IMR-90 (cell line): ENCODE measurements around the gene PAFAH2. TPM values are rescaled to one million over a fixed set of nuclear protein-coding genes. Genes with fewer than 3 reads are reported as not detected.

Experiments
- ATAC-seq: fragments of 200-7000 bp; cut with Tn5 transposase; 2 replicates; pipeline ENCODE4 v1.9.1; 2020; ENCODE audit warnings: low read depth, mild to moderate bottlenecking, moderate library complexity
- BruUV-seq: library from RNA; stranded (reverse); fragments of 400-500 nt; replicated peaks from 2 replicates; lab custom pipeline; 2021; lab: Mats Ljungman, UMichigan
- CTCF ChIA-PET: fragments of 300-600 bp; formaldehyde crosslinking; extraction: SDS; loops from one replicate; lab custom pipeline; 2021; ENCODE audit warnings: antibody characterized with exemption; lab: Yijun Ruan, JAX
- POLR2A ChIA-PET: fragments of 300-600 bp; sonication (Branson Sonifier 250); formaldehyde crosslinking; loops from one replicate; lab custom pipeline; 2022; ENCODE audit warnings: antibody characterized with exemption; ENCODE audit not compliant: unreplicated experiment; lab: Charles Lee
- DNase-seq: peaks from one replicate; pipeline ENCODE4 v3.0.0; 2013
- H2AFZ ChIP-seq: replicated peaks from 2 replicates; pipeline ENCODE3; 2013; ENCODE audit warnings: low read length, mild to moderate bottlenecking; ENCODE audit not compliant: poor library complexity
- H2AK5ac ChIP-seq: 2 replicates; pipeline ENCODE4 v1.6.1; 2013; ENCODE audit warnings: low read depth, low read length, inconsistent platforms
- H2AK9ac ChIP-seq: replicated peaks from 2 replicates; pipeline ENCODE3; 2013; ENCODE audit warnings: mild to moderate bottlenecking, low read depth, low read length, moderate library complexity; ENCODE audit not compliant: poor library complexity
- H2BK120ac ChIP-seq: 2 replicates; pipeline ENCODE4 v1.6.1; 2013; ENCODE audit warnings: low read depth, low read length, inconsistent platforms
- H2BK15ac ChIP-seq: 3 replicates; pipeline ENCODE4 v1.6.1; 2013; ENCODE audit warnings: low read depth, low read length, inconsistent platforms
- H2BK20ac ChIP-seq: 2 replicates; pipeline ENCODE4 v1.6.1; 2013; ENCODE audit warnings: low read depth, mild to moderate bottlenecking, inconsistent platforms, low read length, moderate library complexity
- H2BK5ac ChIP-seq: 2 replicates; pipeline ENCODE4 v1.6.1; 2013; ENCODE audit warnings: mild to moderate bottlenecking, low read depth, low read length, inconsistent platforms; ENCODE audit not compliant: poor library complexity, severe bottlenecking
- H3K14ac ChIP-seq: replicated peaks from 2 replicates; pipeline ENCODE4 v1.6.1; 2013; ENCODE audit warnings: low read depth, low read length, inconsistent platforms
- H3K18ac ChIP-seq: 2 replicates; pipeline ENCODE4 v1.6.1; 2013; ENCODE audit warnings: low read depth, low read length, control low read depth
- H3K23ac ChIP-seq: 2 replicates; pipeline ENCODE4 v1.6.1; 2013; ENCODE audit warnings: low read depth, low read length, inconsistent platforms
- H3K27ac ChIP-seq: 2 replicates; pipeline ENCODE4 v1.5.1; 2013; ENCODE audit warnings: mild to moderate bottlenecking, control low read depth, low read length; ENCODE audit not compliant: insufficient read depth
- H3K27me3 ChIP-seq: 2 replicates; pipeline ENCODE4 v1.6.1; 2013; ENCODE audit warnings: low read length; ENCODE audit not compliant: control insufficient read depth, insufficient read depth
- H3K36me3 ChIP-seq: 2 replicates; pipeline ENCODE4 v1.6.1; 2013; ENCODE audit warnings: low read length, mixed read lengths; ENCODE audit not compliant: control insufficient read depth, insufficient read depth
- H3K4ac ChIP-seq: 2 replicates; pipeline ENCODE4 v1.6.1; 2013; ENCODE audit warnings: low read depth, low read length, inconsistent platforms
- H3K4me1 ChIP-seq: 2 replicates; pipeline ENCODE4 v1.6.1; 2013; ENCODE audit warnings: low read length, mixed read lengths; ENCODE audit not compliant: control insufficient read depth, insufficient read depth
- H3K4me2 ChIP-seq: 2 replicates; pipeline ENCODE4 v1.6.1; 2013; ENCODE audit warnings: low read depth, mild to moderate bottlenecking, control low read depth, low read length, moderate library complexity
- H3K4me3 ChIP-seq: 2 replicates; pipeline ENCODE4 v1.5.1; 2013; ENCODE audit warnings: low read depth, mild to moderate bottlenecking, control low read depth, low read length, moderate library complexity; ENCODE audit not compliant: insufficient read depth
- H3K56ac ChIP-seq: 2 replicates; pipeline ENCODE4 v1.6.1; 2013; ENCODE audit warnings: low read length, inconsistent platforms; ENCODE audit not compliant: insufficient read depth; ENCODE audit errors: extremely low read depth
- H3K79me1 ChIP-seq, 2 experiments: 2 replicates each; pipeline ENCODE4 v1.6.1; 2013; ENCODE audit warnings: low read length in 2 of 2, inconsistent platforms in 1 of 2, low read depth in 1 of 2
- H3K9ac ChIP-seq: 2 replicates; pipeline ENCODE4 v1.6.1; 2013; ENCODE audit warnings: low read depth, low read length, control low read depth
- H3K9me1 ChIP-seq: 2 replicates; pipeline ENCODE4 v1.6.1; 2013; ENCODE audit warnings: low read length, inconsistent platforms; ENCODE audit not compliant: insufficient read depth
- H3K9me3 ChIP-seq: 2 replicates; pipeline ENCODE4 v1.6.1; 2013; ENCODE audit warnings: low read length; ENCODE audit not compliant: control insufficient read depth, insufficient read depth
- H4K20me1 ChIP-seq: 2 replicates; pipeline ENCODE4 v1.6.1; 2013; ENCODE audit warnings: low read length, inconsistent platforms; ENCODE audit not compliant: insufficient read depth
- H4K5ac ChIP-seq: 2 replicates; pipeline ENCODE4 v1.6.1; 2013; ENCODE audit warnings: mild to moderate bottlenecking, low read depth, low read length, control low read depth
- H4K8ac ChIP-seq, 2 experiments: 2 replicates each; pipeline ENCODE4 v1.6.1; 2013; ENCODE audit warnings: low read depth in 2 of 2, low read length in 2 of 2, control low read depth in 1 of 2, inconsistent platforms in 1 of 2
- H4K91ac ChIP-seq: 2 replicates; pipeline ENCODE4 v1.6.1; 2013; ENCODE audit warnings: low read depth, low read length, inconsistent platforms; ENCODE audit not compliant: insufficient read depth
- BHLHE40 ChIP-seq: fragments of 150-350 bp; IDR thresholded peaks from 2 replicates; pipeline ENCODE4 v1.6.1; 2016; ENCODE audit warnings: mild to moderate bottlenecking, low read depth, low read length
- CEBPB ChIP-seq: IDR thresholded peaks from 2 replicates; pipeline ENCODE4 v1.6.1; 2012; ENCODE audit warnings: low read depth, low read length, improper control_type of control experiment
- CHD1 ChIP-seq: IDR thresholded peaks from 2 replicates; pipeline ENCODE4 v1.6.1; 2012; ENCODE audit warnings: low read depth, low read length, improper control_type of control experiment
- FOS ChIP-seq: fragments of 150-350 bp; IDR thresholded peaks from 2 replicates; pipeline ENCODE4 v1.6.1; 2016; ENCODE audit warnings: low read depth, low read length
- MAFK ChIP-seq: IDR thresholded peaks from 2 replicates; pipeline ENCODE4 v1.6.1; 2012; ENCODE audit warnings: low read depth, low read length, improper control_type of control experiment
- MAZ ChIP-seq: IDR thresholded peaks from 2 replicates; pipeline ENCODE4 v1.6.1; 2012; ENCODE audit warnings: low read depth, mild to moderate bottlenecking, low read length, improper control_type of control experiment, moderate library complexity, borderline replicate concordance
- MXI1 ChIP-seq: IDR thresholded peaks from 2 replicates; pipeline ENCODE4 v1.6.1; 2012; ENCODE audit warnings: low read depth, mild to moderate bottlenecking, low read length, moderate library complexity, borderline replicate concordance
- NFE2L2 ChIP-seq: fragments of 150-350 bp; IDR thresholded peaks from 2 replicates; pipeline ENCODE4 v1.6.1; 2016; ENCODE audit warnings: low read depth, mild to moderate bottlenecking, low read length
- POLR2A ChIP-seq: IDR thresholded peaks from 2 replicates; pipeline ENCODE4 v1.6.1; 2012; ENCODE audit warnings: mild to moderate bottlenecking, low read depth, low read length
- RAD21 ChIP-seq: IDR thresholded peaks from 2 replicates; pipeline ENCODE4 v1.6.1; 2012; ENCODE audit warnings: low read length, improper control_type of control experiment
- RFX5 ChIP-seq: IDR thresholded peaks from 2 replicates; pipeline ENCODE4 v1.8.0; 2012; ENCODE audit warnings: low read depth, mild to moderate bottlenecking, low read length, moderate library complexity
- WGBS, 2 experiments: methylation state at CpG; one replicate each; pipeline versions ENCODE4 v1.1.5 to v1.1.7; 2013; ENCODE audit warnings: missing lambda C conversion rate in 2 of 2; ENCODE audit not compliant: insufficient read length in 1 of 2; ENCODE audit errors: extremely low coverage in 2 of 2; 5-methylcytosine and 5-hydroxymethylcytosine counted together
- dilution Hi-C: fragments of 300-500 bp; cut with HindIII; formaldehyde crosslinking; loops from one replicate; pipeline ENCODE4 v1.14.3; 2018; ENCODE audit warnings: low sequenced_read_pairs; ENCODE audit not compliant: unreplicated experiment
- in situ Hi-C: fragments of 300-500 bp; cut with MboI; formaldehyde crosslinking; loops from 3 replicates; pipeline ENCODE4 v1.14.3; 2019; ENCODE audit warnings: low sequenced_read_pairs, inconsistent platforms, mixed read lengths
- intact Hi-C: fragments of 100-400 bp; cut with micrococcal nuclease; formaldehyde crosslinking; loops from 2 replicates; pipeline ENCODE4 v1.10.0; 2022
- polyA plus RNA-seq, 3 experiments: library from polyadenylated mRNA; depleted of rRNA; stranded (reverse); fragments of >200 nt; gene quantifications; 2 replicates each; pipeline ENCODE4 v1.2.3, GENCODE V29; 2012; ENCODE audit warnings: low replicate concordance in 1 of 3
- total RNA-seq: library from RNA; depleted of rRNA; stranded (reverse); fragments of >200 nt; gene quantifications from 2 replicates; pipeline ENCODE4 v1.2.3, GENCODE V29; 2012
- TF ChIP-seq, protein P1 (sequence below): fragments of 150-350 bp; IDR thresholded peaks from 2 replicates; pipeline ENCODE4 v1.6.1; 2017; ENCODE audit warnings: mild to moderate bottlenecking, antibody characterized with exemption, low read length, low read depth

PAFAH2 gene
- total and polyA plus RNA-seq, 2 of the 4 experiments (the other 2 are of a cell fraction): 8.3 to 12.2 TPM

DNA sequence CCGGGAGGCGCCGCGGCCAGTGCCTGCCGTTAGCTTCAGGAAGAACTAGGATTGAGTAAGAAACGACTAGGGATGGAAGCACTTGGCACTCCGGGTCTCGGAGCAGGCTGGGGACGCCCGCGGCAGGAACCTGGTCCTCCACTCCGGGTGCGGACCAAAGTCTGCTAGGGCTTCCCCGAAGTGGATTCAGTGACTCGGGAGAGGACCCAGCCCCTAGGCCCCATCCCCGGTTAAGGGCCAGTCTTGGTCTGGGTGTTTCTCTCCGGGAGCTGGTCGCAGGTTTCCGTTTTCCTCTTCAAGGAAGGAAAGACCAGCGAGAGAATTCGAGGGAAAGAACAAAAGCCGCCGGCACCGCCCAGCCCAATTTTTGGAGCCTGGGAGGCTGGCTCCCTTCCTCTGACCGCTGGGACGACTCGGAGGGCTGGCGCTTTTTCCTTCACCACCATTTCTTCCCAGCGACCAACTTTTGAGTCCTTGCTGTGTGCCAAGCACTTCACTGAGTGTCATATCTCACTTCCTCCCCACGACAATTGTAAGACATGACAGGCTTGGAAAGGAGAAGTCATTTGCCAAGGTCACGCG, 74.8 kb downstream of the PAFAH2 start (continued):
- no peak for TF ChIP-seq BHLHE40

- Histone ChIP-seq H3K9me3 (no peaks in the 10 kb centered on the region), H3K9me1 (no peaks in the 10 kb centered on the region; the same call in 1 of the 2 replicates), H3K56ac (no peak overlapping the region), H2BK20ac (no peak overlapping the region), H3K14ac (peak overlapping the region; percentile 41; the same call in 1 of the 2 replicates), H2BK120ac (peak overlapping the region; percentile 49; the same call in 1 of the 2 replicates), H2AFZ (peak overlapping the region; percentile 91), H3K18ac (no peak overlapping the region), H2AK9ac (peak overlapping the region; percentile 59), H3K4me1 (peaks cover 10% of the 10 kb centered on the region), H3K4ac (peak overlapping the region; percentile 24), H4K20me1 (no peaks in the 10 kb centered on the region), H3K36me3 (no peaks in the 10 kb centered on the region), H3K9ac (no peak overlapping the region; the same call in 1 of the 2 replicates), H4K8ac (peak overlapping the region; percentile 68 to 91; a peak in 3 of 4 replicates), H2BK15ac (no peak overlapping the region; the same call in 2 of the 3 replicates), H2AK5ac (peak overlapping the region; percentile 16; the same call in 1 of the 2 replicates), H3K23ac (peak overlapping the region; percentile 14), H4K5ac (no peak overlapping the region), H3K27ac (no peak overlapping the region), H2BK5ac (no peak overlapping the region), H3K79me1 (no peaks in the 10 kb centered on the region), H3K4me3 (peak overlapping the region; percentile 36), H4K91ac (0 out of 2 replicates have a peak overlapping the region, but pooled peaks have one; percentile 4), H3K4me2 (peak overlapping the region; percentile 53), H3K27me3 (peaks cover 13% of the 10 kb centered on the region)
- ChIA-PET POLR2A (no interaction called here), CTCF (interaction anchor here (0.7 to 1.3 kb wide), 3 partner anchors 10 to 27 kb away, joined by 3 to 4 read pairs (median 3); no protein-coding TSS in a partner anchor)
- intact Hi-C loops (no loop called here), in situ Hi-C loops (no loop called here), dilution Hi-C loops (no loop called here)
- WGBS, 2 experiments: 13% methylated on average over 21 of the region's 49 CpGs; no CpG with 5 or more reads in 1 of the 2 experiments
- ATAC-seq: peak; percentile 66
- no peak for DNase-seq
- BruUV-seq: no TSS peak
- no peak for TF ChIP-seq RAD21
- TF ChIP-seq, protein P1, sequence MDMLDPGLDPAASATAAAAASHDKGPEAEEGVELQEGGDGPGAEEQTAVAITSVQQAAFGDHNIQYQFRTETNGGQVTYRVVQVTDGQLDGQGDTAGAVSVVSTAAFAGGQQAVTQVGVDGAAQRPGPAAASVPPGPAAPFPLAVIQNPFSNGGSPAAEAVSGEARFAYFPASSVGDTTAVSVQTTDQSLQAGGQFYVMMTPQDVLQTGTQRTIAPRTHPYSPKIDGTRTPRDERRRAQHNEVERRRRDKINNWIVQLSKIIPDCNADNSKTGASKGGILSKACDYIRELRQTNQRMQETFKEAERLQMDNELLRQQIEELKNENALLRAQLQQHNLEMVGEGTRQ: no peak
- TF ChIP-seq MXI1: no peak
- TF ChIP-seq RFX5: no peak
- no peak for TF ChIP-seq FOS
- no peak for TF ChIP-seq MAZ
- TF ChIP-seq BHLHE40: no peak
- TF ChIP-seq MAFK: no peak
- TF ChIP-seq NFE2L2: no peak
- TF ChIP-seq CHD1: no peak
- TF ChIP-seq CEBPB: no peak
- no peak for TF ChIP-seq POLR2A
These were observed 75.5 kb downstream of the PAFAH2 start for GRCh38 chr1:25922056-25922970.
